Activated CD4-positive, alpha-beta T cell treated with anti-CD3 and anti-CD28 coated beads, Interleukin-2, amount 50 U/mL, for 24 hours (primary cell): ENCODE measurements around the gene TRIM71.
"Not testable (repeated sequence)": the region's sequence is repeated elsewhere in the genome, so short reads cannot be mapped to it uniquely, and the experiment has no call there.

Experiments used
- DNase-seq, 2 donors: peaks; one replicate each; pipeline ENCODE4 v3.0.0-alpha.2; 2020; ENCODE audit warnings: low read depth in 1 of 2, low spot score in 1 of 2

TRIM71 gene

GRCh38 chr3:32922078-32922477 lies 104.3 kb downstream of the TRIM71 start:
- no peak for DNase-seq

GRCh38 chr3:32930161-32930560 lies 112.4 kb downstream of the TRIM71 start:
- DNase-seq, result no peak

DNA sequence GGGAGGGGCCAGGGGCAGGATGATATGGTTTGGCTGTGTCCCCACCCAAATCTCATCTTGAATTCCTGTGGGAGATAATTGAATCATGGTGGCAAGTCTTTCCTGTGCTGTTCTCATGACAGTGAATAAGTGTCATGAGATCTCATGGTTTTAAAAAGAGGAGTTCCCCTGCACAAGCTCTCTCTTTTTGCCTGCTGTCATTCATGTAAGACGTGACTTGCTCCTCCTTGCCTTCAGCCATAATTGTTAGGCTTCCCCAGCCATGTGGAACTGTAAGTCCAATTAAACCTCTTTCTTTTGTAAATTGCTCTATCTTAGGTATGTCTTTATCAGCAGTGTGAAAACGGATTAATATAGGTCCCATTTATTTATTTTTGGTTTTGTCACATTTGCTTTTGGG lies 113.5 kb downstream of the TRIM71 start:
- DNase-seq, result not testable (repeated sequence)

DNA sequence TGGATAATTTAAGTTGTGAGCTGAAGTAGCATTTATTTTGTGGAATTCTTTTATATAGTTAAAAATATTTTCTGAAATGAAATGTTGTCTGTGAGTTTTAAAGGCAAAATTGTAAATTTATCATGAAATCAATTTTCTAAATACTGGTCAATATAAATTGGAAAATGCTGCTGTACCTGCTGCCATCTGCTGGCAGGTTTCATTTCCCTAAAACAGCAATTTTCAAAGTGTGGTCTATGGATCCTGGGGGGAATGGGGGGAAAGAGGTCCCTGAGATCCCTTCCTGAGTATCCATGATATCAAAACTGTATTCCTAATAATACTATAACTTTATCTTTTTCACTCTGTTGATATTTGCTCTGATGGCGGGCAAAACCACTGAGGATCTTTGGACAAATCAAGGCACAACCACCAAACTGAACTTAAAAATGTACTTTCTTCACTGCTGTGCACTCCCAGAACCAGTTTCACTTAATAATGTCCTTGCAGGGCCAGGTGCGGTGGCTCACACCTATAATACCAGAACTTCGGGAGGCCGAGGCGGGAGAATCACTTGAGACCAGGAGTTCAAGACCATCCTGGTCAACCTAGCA lies 116.4 kb downstream of the TRIM71 start:
- DNase-seq, result no peak

DNA sequence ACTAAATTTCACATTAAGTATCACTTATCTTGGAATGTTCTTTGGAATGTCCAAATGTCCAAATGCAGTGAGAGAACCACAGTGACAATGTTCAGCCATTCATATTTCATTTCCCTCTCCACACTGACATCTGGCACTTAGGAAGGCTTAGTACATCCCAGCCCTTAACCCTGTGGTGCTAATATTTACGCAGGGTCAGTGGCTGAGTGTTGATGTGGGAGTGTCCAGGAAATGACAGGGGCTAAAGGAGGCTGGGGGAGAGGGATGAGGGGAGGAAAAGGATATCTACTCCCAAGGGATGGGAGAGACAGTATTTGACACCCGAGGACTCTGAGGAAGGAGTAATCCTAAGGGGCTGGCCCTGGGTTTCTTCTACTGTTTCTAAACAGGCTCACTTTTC lies 119.5 kb downstream of the TRIM71 start:
- DNase-seq, result no peak

DNA sequence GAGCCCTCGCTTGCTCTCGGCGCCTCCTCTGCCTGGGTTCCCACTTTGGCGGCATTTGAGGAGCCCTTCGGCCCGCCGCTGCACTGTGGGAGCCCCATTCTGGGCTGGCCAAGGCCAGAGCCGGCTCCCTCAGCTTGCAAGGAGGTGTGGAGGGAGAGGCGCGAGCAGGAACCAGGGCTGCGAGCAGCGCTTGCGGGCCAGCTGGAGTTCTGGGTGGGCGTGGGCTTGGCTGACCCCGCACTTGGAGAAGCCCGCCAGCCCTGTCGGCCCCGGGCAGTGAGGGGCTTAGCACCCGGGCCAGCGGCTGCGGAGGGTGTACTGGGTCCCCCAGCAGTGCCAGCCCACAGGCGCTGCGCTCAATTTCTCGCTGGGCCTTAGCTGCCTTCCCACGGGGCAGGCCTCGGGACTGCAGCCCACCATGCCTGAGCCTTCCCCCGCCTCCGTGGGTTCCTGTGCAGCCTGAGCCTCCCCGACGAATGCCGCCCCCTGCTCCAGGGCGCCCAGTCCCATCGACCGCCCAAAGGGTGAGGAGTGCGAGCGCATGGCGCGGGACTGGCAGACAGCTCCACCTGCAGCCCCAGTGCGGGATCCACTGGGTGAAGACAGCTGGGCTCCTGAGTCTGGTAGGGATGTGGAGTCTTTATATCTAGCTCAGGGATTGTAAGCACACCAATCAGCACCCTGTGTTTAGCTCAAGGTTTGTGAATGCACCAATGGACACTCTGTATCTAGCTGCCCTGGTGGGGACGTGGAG lies 121.9 kb downstream of the TRIM71 start:
- DNase-seq, result not testable (repeated sequence)

- DNase-seq, result no peak
Observed at GRCh38 chr3:32940726-32941125, 122.9 kb downstream of the TRIM71 start.

DNA sequence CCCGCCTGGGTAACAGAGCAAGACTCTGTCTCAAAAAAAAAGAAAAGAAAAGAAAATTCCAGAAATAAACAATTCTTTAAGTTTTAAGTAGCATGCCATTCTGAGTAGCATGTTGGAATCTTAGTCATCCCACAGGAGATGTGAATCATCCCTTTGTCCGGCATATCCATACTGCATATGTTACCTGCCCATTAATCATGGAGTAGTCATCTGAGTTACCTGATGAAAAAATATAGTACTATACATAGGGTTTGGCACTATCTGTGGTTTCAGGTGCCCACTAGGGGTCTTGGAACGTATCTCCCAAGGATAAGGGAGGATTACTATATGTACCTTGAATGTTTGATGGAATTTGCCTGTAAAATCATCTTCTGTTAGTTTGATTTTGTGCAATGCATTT lies 127.3 kb downstream of the TRIM71 start:
- no peak for DNase-seq

- DNase-seq, result not testable (repeated sequence)
Observed at GRCh38 chr3:32945598-32945997, 127.8 kb downstream of the TRIM71 start.

DNA sequence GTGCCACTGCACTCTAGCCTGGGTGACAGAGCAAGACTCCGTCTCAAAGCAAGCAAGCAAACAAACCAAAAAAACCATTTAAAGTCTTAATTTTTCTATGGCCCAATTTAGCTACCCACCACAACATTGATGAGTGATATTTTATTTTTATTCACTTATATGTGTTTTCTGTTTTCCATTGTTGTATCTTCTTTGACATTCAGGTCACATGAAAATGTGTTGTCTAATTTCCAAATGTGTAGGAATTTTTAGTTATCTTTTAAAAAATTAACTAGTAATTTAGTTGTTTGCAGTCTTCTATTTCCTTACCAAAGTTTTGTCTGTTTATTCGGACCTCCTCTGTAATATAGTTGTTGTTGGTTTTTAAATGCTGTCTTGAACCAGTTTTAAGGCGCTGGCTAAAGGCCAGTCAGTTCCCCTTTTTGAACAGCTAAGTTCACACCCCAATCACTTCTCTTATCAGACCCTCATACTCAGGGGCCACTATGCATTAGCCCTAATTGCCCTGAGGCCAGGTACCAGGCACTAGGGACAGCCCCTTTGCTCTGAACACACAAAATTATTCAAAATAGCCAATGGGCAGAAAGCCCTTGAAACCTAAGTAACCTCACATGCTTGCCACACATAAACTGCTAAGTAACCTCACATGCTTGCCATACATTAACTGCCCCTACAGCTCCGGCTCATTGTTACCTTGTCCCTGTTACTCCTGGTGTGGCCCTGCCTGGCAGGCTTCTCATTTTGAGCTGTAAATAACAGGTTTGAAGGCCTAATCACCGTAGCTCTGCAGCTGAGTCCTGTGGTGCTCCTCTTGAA lies 129.4 kb downstream of the TRIM71 start:
- no peak for DNase-seq
